Stimulated activated CD4-positive, alpha-beta T cell treated with anti-CD3 and anti-CD28 coated beads, TNF-alpha, amount 100 ng/mL, for 24 hours (primary cell): ENCODE data around the gene KCNK5.

Source experiments
- DNase-seq, 3 experiments: peaks; one replicate each; pipeline ENCODE4 v3.0.0-alpha.2; 2020; ENCODE audit warnings: low read depth in 3 of 3

The KCNK5 gene

GRCh38 chr6:39217177-39217864, 12.0 kb downstream of the KCNK5 start:
- DNase-seq, result no peak

DNA sequence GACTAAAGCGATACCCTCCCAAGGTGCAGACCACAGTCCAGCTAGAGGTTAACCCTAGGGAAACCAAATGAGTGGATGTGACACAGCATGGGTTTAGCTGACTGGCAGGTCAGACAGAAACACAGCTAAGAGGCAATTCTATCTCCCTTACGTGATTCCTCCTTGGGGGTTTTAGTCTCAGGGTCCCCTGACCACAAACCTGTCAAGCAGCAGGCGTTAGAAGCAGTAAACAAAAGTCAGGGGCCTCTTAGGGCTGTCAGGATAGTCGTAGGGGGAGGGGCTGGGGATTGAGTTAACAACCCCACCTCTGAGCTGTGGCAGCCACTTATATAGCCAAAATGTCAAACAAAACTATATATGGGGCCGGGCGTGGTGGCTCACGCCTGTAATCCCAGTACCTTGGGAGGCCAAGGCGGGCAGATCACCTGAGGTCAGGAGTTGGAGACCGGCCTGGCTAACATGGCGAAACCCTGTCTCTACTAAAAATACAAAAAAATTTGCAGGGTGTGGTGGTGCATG, 13.6 kb downstream of the KCNK5 start:
- DNase-seq, result no peak

GRCh38 chr6:39214846-39215639, 14.2 kb downstream of the KCNK5 start:
- DNase-seq, result no peak

DNA sequence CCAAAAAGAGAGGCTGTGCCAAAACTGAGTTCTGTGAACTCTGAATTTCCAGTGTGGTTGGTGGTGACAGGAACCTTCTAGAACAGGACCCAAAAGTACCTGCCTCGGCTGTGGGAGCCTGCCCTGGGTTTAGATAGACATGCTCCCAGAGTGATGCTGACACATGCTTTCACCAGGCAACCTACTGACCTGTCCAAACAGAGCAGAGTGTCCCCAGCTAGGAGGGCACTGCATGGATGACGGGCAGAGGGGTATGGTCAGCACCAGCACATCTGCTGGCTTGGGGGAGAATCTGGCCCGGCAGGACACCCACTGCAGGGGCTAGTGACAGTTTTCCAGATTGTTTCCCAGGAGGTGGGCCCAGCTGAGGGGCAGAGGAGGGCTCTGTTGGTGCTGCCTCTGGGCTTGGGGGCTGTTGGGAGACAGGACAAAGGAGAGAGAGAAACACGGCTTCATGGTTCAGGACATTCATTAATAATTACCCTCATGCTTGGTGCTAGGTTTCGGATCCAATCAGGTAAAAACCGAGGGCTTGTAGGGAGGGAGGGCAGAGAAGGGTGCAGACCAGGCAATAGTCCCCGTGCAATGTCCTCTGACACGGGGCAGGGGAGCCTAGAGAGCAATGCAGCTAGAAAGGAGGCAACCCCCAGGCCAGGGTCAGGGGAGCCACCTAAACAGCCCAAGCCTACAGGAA, 15.0 kb downstream of the KCNK5 start:
- no peak for DNase-seq

DNA sequence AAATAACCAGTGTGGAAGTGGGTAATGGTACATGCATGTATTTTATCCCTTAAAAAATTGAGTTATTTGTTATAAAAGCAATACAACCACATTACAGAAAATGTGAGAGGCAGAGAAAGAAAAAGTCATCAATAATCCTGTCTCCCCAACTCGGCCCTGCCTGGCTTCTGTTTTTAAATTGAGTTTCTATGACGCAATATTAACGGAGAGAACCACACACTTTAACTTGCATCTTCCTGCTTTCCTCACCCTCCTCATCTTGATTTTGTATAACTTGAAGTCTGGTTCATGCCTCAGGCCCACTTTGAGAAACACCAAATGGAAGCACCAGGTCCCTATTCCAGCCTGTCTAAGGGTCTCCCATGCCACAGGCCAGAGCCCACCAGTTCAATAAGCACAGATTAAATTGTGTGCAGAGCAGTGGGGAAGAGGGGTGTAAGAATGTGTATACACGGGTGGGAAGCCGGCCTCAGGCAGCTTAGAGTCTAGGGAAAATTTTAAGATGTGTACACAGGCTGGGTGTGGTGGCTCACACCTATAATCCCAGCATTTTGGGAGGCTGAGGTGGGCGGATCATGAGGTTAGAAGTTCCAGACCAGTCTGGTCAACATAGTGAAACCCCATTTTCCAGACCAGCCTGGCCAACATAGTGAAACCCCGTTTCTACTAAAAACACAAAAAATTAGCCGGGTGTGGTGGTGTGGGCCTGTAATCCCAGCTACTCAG, 15.9 kb downstream of the KCNK5 start:
- DNase-seq, result no peak

DNA sequence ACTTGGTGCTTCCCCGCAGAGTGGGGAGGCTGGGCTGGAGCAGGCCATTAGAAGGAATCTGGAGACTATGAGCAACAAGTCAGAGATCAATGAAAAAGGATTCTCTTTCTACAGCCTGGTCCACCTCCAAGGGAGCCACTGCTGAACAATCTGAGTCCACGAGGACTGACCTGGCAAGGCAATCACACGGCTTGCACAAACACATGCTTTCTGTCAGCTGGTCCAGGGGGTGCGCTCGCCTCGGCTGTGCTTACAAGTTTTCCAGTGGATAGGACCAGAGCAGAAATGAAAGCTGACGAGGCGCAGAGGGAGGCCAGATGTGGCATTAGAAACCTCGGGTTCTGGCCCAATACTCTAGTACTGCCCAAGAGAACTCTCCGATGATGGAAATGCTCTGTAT, 18.1 kb downstream of the KCNK5 start:
- DNase-seq, result no peak

DNA sequence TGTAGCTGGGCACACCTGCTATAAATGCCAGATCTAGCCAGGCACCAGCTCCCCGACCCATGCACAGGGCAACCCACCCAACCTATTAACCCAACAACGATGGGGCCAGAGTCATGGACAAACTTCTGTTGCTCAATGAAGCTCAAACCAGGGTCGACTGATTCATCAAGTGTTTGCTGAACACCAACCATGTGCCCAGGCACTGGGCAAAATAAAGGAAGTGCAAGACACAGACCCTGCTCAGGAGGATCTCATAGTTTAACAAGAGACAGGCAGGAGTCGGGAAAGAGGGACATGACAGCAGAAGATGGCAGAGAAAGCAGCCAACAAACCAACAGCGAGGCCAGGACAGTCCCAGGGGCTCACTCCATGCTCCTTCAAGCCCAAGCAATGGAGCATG, 18.8 kb downstream of the KCNK5 start:
- no peak for DNase-seq

- no peak for DNase-seq
These were observed 19.4 kb downstream of the KCNK5 start for GRCh38 chr6:39209911-39210310.

DNA sequence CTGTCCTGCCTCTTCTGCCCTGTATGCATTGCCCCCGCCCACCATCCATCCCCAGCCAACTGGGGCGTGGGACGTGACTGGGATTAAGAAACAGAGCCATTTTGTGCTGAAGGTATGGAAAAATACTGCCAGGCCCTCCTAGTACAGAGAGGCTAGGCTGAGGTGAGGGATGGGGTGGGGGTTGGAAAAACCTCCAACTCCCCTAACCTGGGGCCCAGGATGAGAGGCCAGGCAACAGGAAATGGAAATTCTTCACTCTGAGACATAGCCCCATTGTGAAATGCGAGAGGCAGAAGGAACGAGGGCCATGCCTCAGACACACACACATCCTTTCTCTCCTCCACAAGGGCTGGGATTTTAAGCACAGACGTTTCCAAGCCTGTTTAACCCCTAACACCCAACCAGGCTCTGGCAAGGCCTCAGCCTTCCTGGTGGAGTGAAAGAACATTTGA, 19.9 kb downstream of the KCNK5 start:
- no peak for DNase-seq

GRCh38 chr6:39208223-39208739, 21.0 kb downstream of the KCNK5 start:
- no peak for DNase-seq

GRCh38 chr6:39207416-39208222, 21.7 kb downstream of the KCNK5 start:
- DNase-seq, result no peak

GRCh38 chr6:39206250-39206721, 23.0 kb downstream of the KCNK5 start:
- no peak for DNase-seq

GRCh38 chr6:39204646-39205244, 24.5 kb downstream of the KCNK5 start:
- no peak for DNase-seq

- no peak for DNase-seq
These were observed 25.1 kb downstream of the KCNK5 start for GRCh38 chr6:39204160-39204495.

DNA sequence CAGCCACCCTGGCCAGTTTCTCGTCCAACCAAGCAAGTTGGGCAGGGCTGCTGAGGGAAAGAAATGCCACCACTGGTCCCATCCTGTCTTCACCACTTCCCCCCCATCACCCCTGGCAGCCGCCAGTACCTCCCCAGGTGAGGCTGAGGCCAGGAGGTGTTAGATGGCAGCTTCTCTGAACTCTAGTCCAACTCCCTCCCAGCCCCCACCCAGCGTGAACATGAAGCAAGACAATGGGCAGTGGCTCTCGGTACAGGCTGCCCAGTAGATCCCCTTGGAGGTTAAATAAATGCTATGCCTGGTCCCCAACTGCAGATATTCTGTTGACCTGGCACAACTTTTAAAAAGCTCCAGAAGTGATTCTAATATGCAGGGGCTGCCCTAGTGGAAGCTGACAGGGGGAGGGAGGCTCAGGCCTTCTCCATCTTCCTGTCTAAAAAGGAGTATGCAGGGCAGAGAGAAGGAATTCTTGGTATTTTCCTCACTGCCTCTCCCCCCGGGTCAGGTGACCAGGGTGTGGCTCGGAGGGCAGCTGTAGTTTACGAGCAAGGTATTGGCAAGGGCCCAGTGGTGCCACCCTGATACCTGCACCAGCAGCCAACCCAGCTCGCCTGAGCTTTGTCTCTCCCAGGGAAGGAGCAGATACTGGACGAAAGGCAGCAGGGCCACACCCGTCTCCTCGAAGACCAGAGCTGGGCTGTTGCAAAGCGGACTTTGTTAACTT, 25.7 kb downstream of the KCNK5 start:
- DNase-seq, result no peak

DNA sequence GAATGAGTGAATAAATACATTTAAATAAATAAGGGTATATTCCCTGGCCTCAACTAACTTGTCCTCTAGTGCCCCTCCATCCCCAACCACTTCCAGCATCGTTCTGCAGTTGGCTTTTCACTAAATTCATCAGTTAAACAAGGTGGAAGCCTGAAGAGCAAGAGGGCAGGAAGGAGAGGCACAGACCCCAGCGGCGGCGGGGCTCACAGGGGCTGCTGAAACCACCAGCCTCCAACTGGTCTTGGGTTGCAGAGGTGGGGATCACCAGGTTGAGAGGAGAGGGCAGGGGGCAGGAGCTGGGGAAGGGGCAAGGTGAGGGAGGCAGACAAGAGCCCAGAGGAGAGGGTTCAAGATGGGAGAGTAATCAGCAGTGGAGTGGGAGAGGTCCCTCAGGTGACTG, 27.1 kb downstream of the KCNK5 start:
- DNase-seq, result no peak

DNA sequence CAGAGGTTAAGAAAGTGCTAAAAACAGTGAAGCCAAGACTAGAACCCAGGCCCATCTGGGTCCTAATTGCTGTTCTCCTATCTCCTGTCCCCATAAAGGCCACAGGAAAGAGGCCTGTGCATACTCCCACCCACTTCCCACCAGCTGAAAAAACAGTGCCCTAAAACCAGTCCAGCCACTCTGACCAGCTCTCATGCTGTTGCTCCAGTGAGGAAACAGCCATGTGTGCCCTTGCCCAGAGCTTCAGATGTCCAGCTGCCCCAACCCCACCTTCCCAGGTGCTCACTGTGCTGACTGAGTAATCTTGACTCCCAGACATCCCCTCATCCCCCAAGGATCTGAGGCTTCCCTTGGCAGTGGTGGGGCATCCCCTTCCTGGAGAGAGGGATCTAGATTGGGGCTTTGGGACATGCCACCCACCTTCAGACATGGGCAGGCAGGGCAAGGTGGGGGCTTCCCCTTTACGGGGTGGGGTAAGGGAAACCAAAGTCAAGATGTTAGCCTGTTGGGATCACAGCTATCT, 28.7 kb downstream of the KCNK5 start:
- no peak for DNase-seq

DNA sequence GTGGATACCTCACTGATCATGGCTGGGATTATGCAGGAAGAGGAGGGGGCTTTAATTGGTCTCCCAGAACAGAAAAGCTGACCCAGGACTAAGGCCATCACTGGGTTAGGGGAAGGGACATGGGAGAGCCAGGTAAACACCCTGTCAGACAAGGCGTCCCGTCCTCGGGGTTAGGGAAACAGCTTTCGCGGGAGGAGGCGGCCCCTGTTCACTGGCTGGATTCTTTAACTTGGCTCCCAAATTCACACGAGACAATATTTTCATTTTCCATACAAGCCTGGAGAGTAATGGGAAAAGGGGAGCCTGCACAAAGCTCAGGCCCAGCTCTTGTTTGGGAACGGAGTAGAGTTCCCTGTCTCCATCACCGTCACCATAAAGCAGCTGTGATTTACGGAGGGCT, 29.3 kb downstream of the KCNK5 start:
- no peak for DNase-seq

DNA sequence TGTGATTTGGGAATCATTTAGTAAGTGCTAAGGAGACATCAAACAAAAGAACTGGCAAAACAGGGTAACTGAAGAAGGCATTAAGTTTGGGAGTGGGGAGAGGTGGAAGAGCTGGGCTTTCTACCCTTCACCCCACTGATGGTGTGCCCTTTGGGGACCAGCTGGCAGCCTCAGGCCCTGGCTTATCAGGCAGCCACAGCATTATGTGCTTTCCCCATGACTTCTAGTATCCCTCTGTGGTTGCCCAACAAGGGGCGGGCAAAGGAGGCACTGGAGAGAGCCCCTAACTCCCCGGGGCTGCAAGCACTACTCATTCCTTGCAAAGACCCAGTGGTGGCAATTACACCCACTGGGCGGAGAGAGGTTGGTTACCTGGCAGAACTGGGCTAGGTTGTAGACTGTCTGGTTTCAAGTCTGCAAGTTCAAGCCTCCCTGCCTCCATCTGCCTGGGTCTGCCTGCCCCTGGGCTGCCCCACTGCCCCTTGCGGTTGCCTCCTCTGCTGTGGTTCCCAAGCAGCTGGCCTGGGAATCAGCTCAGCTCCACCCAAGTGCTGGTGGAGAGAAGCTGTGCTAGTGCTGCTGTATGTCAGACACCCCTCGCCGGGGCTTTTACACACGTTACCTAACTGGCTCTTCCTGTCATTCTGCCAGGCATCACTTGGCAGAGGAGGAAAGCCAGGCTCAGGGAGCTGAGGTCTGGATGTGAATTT, 29.9 kb downstream of the KCNK5 start:
- DNase-seq, result no peak
